ENCODE results near the gene CANT1. TPM values are rescaled to one million over a fixed set of nuclear protein-coding genes. Genes with fewer than 3 reads are reported as not detected.

CANT1 gene
- total RNA-seq, 1 donor from 2014 or later: 72.1 TPM

DNA sequence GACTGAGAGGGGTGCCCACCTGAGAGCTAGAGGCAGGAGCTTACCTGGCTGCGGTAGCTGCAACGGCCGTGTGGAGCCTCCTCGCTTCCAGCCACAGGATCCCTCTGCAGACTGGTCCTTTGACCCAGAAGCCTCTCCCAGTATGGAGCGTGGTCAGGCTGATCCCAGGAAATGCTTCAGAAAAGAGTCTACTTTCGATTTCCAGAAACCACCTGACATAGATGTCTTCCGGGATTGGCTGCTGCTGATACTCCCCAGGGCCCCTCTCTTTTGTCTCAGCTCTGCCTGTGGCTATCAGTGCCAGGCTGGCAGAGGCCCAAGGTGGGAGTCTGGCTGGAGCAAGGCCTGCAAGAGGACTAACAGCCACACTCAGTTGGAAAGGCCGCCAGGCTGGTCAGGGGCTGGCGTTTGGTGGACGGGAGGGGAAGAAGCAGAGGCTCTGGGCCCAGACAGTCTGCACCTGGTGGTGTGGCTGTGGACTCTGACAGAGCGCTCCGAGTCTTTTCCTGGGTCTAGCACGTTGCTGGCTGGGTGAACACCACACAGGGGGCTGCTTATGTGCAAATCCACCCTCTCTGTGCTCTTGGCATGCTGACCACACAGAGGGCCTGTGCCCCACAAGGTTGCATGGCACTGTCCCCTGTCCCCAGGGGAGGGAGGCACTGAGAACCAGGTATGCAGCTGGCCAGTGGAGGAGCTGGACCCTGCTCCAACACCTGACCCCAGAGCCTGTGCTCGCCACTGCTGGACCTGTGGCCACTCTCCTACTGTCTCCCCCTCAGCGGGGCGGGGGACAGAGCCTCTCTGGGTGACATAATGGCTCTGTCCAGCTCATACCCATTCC is 29.6 kb downstream of the CANT1 start, which contains the start of gene LGALS3BP:
TSS of gene LGALS3BP (minus strand) at position 144 of the 844 bp plus-strand sequence. CDS start 2,732 bp downstream, outside the sequence.
- peaks cover 2% of the 10 kb centered on the region for H3K36me3 Mint-ChIP-seq (ENCODE audit: low read depth, unreplicated experiment)
- TF ChIP-seq, protein P1, sequence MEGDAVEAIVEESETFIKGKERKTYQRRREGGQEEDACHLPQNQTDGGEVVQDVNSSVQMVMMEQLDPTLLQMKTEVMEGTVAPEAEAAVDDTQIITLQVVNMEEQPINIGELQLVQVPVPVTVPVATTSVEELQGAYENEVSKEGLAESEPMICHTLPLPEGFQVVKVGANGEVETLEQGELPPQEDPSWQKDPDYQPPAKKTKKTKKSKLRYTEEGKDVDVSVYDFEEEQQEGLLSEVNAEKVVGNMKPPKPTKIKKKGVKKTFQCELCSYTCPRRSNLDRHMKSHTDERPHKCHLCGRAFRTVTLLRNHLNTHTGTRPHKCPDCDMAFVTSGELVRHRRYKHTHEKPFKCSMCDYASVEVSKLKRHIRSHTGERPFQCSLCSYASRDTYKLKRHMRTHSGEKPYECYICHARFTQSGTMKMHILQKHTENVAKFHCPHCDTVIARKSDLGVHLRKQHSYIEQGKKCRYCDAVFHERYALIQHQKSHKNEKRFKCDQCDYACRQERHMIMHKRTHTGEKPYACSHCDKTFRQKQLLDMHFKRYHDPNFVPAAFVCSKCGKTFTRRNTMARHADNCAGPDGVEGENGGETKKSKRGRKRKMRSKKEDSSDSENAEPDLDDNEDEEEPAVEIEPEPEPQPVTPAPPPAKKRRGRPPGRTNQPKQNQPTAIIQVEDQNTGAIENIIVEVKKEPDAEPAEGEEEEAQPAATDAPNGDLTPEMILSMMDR (IDR thresholded peaks at IDR 0.05; ENCODE audit: insufficient read depth, low read depth, low read length): no peak
- no peak for TF ChIP-seq EZH2 (IDR thresholded peaks at IDR 0.05; ENCODE audit: insufficient read depth, low read length)
- peak within 1 kb of the TSS; percentile 85 for H2AFZ ChIP-seq (ENCODE audit: low read depth, low read length)
- DNase-seq (ENCODE audit: low read depth) (peak; percentile 75), FAIRE-seq (no peak)
- H3K9me3 ChIP-seq (ENCODE audit: insufficient read depth, low read depth, low read length): no peaks in the 10 kb centered on the region
- peak within 1 kb of the TSS; percentile 5 for H3K27ac ChIP-seq (ENCODE audit: low read depth, low read length)
- H3K9ac ChIP-seq (ENCODE audit: low read length): peak within 1 kb of the TSS; percentile 32
- peak within 1 kb of the TSS; percentile 81 for H3K4me3 Mint-ChIP-seq (ENCODE audit: unreplicated experiment)
- H3K4me2 ChIP-seq (ENCODE audit: low read length): peak within 1 kb of the TSS; percentile 80
- peaks cover 20% of the 10 kb centered on the region for H3K79me2 ChIP-seq (ENCODE audit: insufficient read depth, low read length)
- no peak within 1 kb of the TSS for H3K27ac Mint-ChIP-seq (ENCODE audit: unreplicated experiment)
- no peaks in the 10 kb centered on the region for H3K36me3 ChIP-seq (ENCODE audit: insufficient read depth, low read length)
- no peaks in the 10 kb centered on the region for H3K27me3 Mint-ChIP-seq (ENCODE audit: low read depth, unreplicated experiment)
- H3K4me3 ChIP-seq (ENCODE audit: insufficient read depth, low read depth, low read length): peak within 1 kb of the TSS; percentile 50
- H3K4me1 ChIP-seq (ENCODE audit: insufficient read depth, low read length): peaks cover 20% of the 10 kb centered on the region
- peaks cover 3% of the 10 kb centered on the region for H3K4me1 Mint-ChIP-seq (ENCODE audit: low read depth, unreplicated experiment)
- H4K20me1 ChIP-seq (ENCODE audit: insufficient read depth, low read length): no peaks in the 10 kb centered on the region
- no peaks in the 10 kb centered on the region for H3K9me3 Mint-ChIP-seq (ENCODE audit: unreplicated experiment)
- no peaks in the 10 kb centered on the region for H3K27me3 ChIP-seq (ENCODE audit: insufficient read depth, low read length)

DNA sequence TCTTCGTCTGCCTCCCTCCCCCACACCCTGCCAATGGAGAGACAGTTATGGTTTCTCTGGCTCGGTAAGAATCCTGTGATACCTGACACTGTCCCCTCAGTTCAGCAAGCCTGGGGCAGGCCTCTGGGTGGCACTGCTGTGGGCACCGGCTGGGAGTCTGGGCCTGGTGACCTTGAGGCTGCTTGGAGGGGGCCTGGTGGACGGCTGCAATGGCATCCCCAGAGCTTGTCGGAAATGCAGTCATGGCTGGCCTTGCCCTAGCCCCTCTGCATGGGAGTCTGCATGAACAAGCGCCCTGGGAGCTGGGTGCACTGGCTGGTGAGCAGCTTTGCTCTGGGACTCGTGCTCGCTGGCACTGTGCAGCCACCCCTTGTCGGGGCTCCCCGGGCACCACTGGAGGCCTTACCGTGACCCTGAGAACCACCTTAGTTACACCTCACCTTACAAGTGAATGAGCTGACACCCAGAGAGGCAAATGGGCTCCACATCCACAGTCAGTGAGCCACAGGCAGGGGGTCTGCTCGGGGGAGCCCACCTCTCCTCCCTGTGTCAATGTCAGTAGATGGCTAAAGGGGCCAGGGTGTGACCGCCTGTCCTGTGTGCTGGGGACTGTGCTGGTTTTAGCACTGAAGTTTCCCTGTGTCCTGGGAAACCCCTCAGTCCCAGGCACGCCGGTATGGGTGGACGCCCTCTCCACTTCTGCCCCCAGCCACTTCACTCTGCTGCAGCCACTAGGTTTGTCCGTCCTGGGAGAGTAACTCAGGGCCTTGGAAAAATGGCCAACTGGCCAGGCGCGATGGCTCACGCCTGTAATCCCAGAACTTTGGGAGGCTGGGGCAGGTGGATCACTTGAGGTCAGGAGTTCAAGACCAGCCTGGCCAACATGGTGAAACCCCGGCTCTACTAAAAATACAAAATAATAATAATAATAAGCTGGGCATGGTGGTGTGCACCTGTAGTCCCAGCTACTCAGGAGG is 31.3 kb downstream of the CANT1 start:
- Mint-ChIP-seq H3K36me3 (ENCODE audit: low read depth, unreplicated experiment) (peaks cover 2% of the 10 kb centered on the region), H3K27ac (ENCODE audit: unreplicated experiment) (no peak overlapping the region), H3K9me3 (ENCODE audit: unreplicated experiment) (no peaks in the 10 kb centered on the region), H3K4me3 (ENCODE audit: unreplicated experiment) (peak overlapping the region; percentile 81), H3K4me1 (ENCODE audit: low read depth, unreplicated experiment) (peaks cover 3% of the 10 kb centered on the region), H3K27me3 (ENCODE audit: low read depth, unreplicated experiment) (no peaks in the 10 kb centered on the region)
- no peaks in the 10 kb centered on the region for H3K27me3 ChIP-seq (ENCODE audit: insufficient read depth, low read length)
- no peaks in the 10 kb centered on the region for H4K20me1 ChIP-seq (ENCODE audit: insufficient read depth, low read length)
- peak overlapping the region; percentile 80 for H3K4me2 ChIP-seq (ENCODE audit: low read length)
- no peaks in the 10 kb centered on the region for H3K9me3 ChIP-seq (ENCODE audit: insufficient read depth, low read depth, low read length)
- no peak overlapping the region for H2AFZ ChIP-seq (ENCODE audit: low read depth, low read length)
- no peak overlapping the region for H3K4me3 ChIP-seq (ENCODE audit: insufficient read depth, low read depth, low read length)
- peaks cover 20% of the 10 kb centered on the region for H3K79me2 ChIP-seq (ENCODE audit: insufficient read depth, low read length)
- peaks cover 25% of the 10 kb centered on the region for H3K4me1 ChIP-seq (ENCODE audit: insufficient read depth, low read length)
- TF ChIP-seq EZH2 (IDR thresholded peaks at IDR 0.05; ENCODE audit: insufficient read depth, low read length): no peak
- TF ChIP-seq, protein P1 (IDR thresholded peaks at IDR 0.05; ENCODE audit: insufficient read depth, low read depth, low read length): no peak
- no peaks in the 10 kb centered on the region for H3K36me3 ChIP-seq (ENCODE audit: insufficient read depth, low read length)
- H3K9ac ChIP-seq (ENCODE audit: low read length): no peak overlapping the region
- DNase-seq (ENCODE audit: low read depth) (no peak), FAIRE-seq (no peak)
- no peak overlapping the region for H3K27ac ChIP-seq (ENCODE audit: low read depth, low read length)

All from astrocyte (in vitro differentiated cells and primary cell).